GM03348 (cell line): Measurements from ENCODE around the gene HOXD12.
A peak's percentile ranks its signal among the peaks of the same experiment; 100 is the strongest.

Source experiments
- DNase-seq: peaks from one replicate; pipeline ENCODE4 v3.0.0; 2012; ENCODE audit warnings: low spot score

HOXD12 gene

GRCh38 chr2:176118601-176119339, 19.2 kb downstream of the HOXD12 start:
- DNase-seq, result no peak

DNA sequence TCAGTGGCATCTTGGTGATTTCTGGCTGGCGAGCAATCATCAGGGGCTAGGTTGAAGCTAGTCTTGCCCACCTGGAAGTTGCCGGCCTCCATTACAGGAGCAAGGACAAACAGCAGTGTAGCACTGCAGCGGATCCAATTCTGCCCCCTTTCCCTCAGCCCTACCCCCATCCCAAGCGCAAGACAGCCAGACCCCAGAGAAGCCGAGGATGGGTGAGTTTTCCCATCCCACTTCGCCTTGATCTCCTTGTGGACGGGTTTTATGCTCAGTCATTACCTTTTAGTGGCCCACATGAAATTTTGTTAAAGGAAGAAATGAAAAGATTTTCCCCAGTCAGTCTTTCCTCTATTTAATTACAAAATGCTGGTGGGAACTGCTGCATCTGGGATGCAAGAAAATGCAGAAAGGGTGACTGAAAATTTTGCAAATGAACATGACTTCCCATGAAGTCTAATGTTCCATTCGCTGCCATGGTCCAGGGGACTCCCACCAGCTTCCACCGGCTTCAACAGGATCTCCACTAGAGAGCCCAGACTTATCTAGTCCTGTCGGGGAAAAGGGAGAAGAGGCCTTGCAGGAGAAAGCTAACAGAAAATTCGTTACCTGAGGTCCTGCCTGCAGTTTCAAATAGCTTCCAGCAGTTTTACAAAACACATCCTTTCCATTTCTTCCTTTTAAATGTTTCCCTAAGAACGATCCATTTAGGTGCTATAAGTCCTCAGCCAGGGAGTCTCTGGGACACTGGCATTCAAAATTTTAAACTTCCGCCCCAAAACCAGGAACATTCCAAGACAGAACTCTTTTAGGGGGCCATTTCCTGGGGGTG, 21.0 kb downstream of the HOXD12 start:
- no peak for DNase-seq

GRCh38 chr2:176121190-176122051, 21.8 kb downstream of the HOXD12 start:
- DNase-seq, result no peak

- peak; percentile 80 for DNase-seq
Observed at GRCh38 chr2:176122052-176122682, 22.6 kb downstream of the HOXD12 start.

GRCh38 chr2:176122683-176123410, 23.3 kb downstream of the HOXD12 start, which contains the start of gene HOXD9:
TSS of gene HOXD9 (plus strand) at chr2:176122719. CDS start at chr2:176122769, 50 bp downstream.
- peak; percentile 93 for DNase-seq

GRCh38 chr2:176123411-176124109, 24.0 kb downstream of the HOXD12 start:
- DNase-seq, result peak; percentile 29

- no peak for DNase-seq
Observed at GRCh38 chr2:176124110-176124946, 24.7 kb downstream of the HOXD12 start.

GRCh38 chr2:176124947-176125771, 25.6 kb downstream of the HOXD12 start:
- no peak for DNase-seq

DNA sequence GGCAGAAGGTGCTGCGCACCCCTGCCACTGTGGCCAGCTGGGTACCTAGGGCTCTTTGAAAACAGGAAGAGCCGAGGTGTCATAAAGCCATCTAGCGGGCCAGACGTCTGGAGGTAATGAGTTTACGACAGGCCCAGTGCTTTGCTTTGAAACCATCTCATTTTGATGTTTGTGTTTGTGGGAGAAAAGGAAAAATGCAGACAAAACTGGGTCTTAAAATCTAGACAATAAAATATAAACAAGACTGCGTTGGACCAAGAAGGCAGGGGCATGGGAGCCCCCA, 26.1 kb downstream of the HOXD12 start:
- no peak for DNase-seq

- peak; percentile 52 for DNase-seq
Observed at GRCh38 chr2:176126929-176127773, 27.6 kb downstream of the HOXD12 start.

DNA sequence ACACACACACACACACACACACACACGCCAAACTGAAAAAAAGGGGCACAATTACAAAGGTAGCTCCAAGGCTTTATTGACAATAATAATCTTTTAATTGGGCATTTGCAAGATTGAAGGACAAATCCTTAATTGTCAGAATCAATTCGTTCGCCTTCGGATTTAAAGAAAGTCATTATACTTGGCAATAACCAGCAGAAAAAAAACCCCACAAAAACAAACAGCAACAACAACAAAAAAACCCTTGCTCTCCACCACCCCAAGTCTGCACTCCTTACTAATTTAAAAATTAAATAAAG, 28.1 kb downstream of the HOXD12 start:
- DNase-seq, result no peak

DNA sequence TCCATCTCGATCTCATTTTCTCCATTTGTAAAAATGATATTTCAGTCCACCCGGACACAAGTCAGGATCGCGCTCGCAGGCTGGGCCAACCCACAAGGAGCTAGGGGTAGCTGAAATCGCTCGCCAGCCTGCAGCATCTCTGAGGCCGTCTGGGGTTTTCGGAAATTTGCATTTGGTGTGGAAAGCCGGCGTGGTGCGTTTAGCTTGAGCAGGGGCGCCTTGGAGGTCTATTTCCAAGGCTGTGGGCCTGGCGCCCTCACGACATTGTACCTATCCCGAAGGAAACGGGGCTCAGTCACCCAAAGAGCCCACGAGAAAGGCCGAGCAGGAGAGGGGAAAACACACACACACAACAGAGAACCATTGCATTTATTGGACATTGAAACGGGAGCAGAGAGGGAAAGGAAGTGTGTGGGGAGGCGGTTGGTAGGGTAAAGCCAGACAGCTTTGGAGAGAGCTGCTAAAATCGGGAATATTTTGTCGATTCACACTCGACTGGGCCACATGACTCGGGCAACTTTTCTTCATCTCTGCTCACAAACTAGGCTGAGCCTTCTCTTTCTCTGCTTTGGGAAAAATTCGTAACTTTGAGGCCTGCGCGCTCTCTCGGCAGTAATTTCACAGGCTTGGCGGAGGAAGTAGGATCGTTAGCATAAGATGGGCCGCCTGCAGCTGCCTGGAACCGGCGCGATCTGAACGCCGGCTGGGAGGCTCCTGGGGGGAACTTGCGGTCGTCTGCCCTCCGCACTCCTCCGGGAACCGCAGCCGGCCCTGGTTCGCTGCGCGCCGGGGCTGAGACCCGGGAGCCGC, 28.8 kb downstream of the HOXD12 start:
- peak; percentile 47 for DNase-seq

GRCh38 chr2:176128982-176129796, 29.6 kb downstream of the HOXD12 start, which contains the start of gene HOXD8:
TSS of gene HOXD8 (plus strand) at chr2:176129705. CDS start at chr2:176130367, 662 bp downstream.
- DNase-seq, result peak; percentile 89

GRCh38 chr2:176129813-176130146, 30.2 kb downstream of the HOXD12 start:
- DNase-seq, result peak; percentile 65

DNA sequence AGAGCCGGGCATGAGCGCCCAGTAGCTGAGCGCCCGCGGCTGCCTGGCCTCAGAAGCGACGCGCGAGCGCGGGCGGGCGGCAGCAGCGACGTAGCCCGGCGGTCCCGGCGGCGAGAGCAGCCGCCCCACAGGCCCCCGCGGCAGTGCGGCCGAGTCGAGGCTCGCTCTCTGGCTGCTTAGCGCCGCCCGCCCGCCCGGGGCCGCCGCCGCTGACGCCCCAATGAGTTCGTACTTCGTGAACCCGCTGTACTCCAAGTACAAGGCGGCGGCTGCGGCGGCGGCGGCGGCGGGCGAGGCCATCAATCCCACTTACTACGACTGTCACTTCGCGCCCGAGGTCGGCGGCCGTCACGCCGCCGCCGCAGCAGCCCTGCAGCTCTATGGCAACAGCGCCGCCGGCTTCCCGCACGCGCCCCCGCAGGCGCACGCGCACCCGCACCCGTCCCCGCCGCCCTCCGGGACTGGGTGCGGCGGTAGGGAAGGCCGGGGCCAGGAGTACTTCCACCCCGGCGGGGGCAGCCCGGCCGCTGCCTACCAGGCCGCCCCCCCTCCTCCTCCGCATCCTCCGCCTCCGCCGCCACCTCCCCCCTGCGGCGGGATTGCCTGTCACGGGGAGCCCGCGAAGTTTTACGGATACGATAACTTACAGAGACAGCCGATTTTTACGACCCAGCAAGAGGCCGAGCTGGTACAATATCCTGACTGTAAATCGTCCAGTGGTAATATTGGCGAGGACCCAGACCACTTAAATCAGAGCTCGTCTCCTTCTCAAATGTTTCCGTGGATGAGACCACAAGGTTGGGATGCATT, 30.8 kb downstream of the HOXD12 start:
- peak; percentile 87 for DNase-seq
